GM12878 (cell line): ENCODE measurements around the gene ZNF407.

Source experiments
- BCLAF1 ChIP-seq: fragments of 450-650 bp; IDR thresholded peaks from 2 replicates; pipeline ENCODE4 v1.6.1; 2017; ENCODE audit warnings: antibody characterized with exemption, mild to moderate bottlenecking, moderate library complexity
- CREB1 ChIP-seq: IDR thresholded peaks from 2 replicates; pipeline ENCODE4 v1.6.1; 2012; ENCODE audit warnings: low read depth, mild to moderate bottlenecking, inconsistent platforms
- CTCF ChIP-seq, 3 experiments: IDR thresholded peaks in 2 of 3; conservative IDR thresholded peaks in 1 of 3; 2 replicates each; pipeline ENCODE4 v1.5.1; 2011; ENCODE audit warnings: low read depth in 3 of 3, low read length in 3 of 3, mild to moderate bottlenecking in 3 of 3, control low read depth in 2 of 3, moderate library complexity in 2 of 3, inconsistent platforms in 1 of 3, mixed read lengths in 1 of 3; ENCODE audit not compliant: control insufficient read depth in 2 of 3, insufficient read depth in 1 of 3; ENCODE audit errors: extremely low read depth in 1 of 3
- FOXM1 ChIP-seq: IDR thresholded peaks from 2 replicates; pipeline ENCODE4 v1.6.1; 2012; ENCODE audit warnings: low read depth, mild to moderate bottlenecking, inconsistent platforms, low read length, moderate library complexity
- GABPA ChIP-seq: IDR thresholded peaks from 2 replicates; pipeline ENCODE4 v1.6.1; 2014; ENCODE audit warnings: antibody characterized with exemption, low read depth, mild to moderate bottlenecking, inconsistent platforms
- HCFC1 ChIP-seq: fragments of 150-350 bp; IDR thresholded peaks from 2 replicates; pipeline ENCODE4 v1.6.1; 2014; ENCODE audit warnings: low read length
- HDAC6 ChIP-seq: fragments of 200-600 bp; sonication (generic); IDR thresholded peaks from one replicate; pipeline ENCODE4 v1.8.0; 2017; ENCODE audit warnings: antibody characterized with exemption; ENCODE audit not compliant: unreplicated experiment
- POLR2AphosphoS2 ChIP-seq: IDR thresholded peaks from 2 replicates; pipeline ENCODE4 v1.6.1; 2011; ENCODE audit warnings: low read depth, mild to moderate bottlenecking, low read length, improper control_type of control experiment, moderate library complexity
- SMARCA5 ChIP-seq: fragments of 450-650 bp; IDR thresholded peaks from 2 replicates; pipeline ENCODE4 v1.6.1; 2017; ENCODE audit warnings: mild to moderate bottlenecking
- YBX1 ChIP-seq: fragments of 450-650 bp; IDR thresholded peaks from 2 replicates; pipeline ENCODE4 v1.6.1; 2016; ENCODE audit warnings: antibody characterized with exemption
- YY1 ChIP-seq: IDR thresholded peaks from 2 replicates; pipeline ENCODE4 v1.6.1; 2011; ENCODE audit warnings: low read depth, mild to moderate bottlenecking, low read length
- ZNF274 ChIP-seq: IDR thresholded peaks from one replicate; pipeline ENCODE4 v1.8.0; 2011; ENCODE audit not compliant: insufficient read length, insufficient read depth

- TF ChIP-seq YBX1 (no peak), HDAC6 (no peak), CTCF (IDR thresholded peaks at IDR 0.05 in 2 of 3, conservative IDR thresholded peaks at IDR 0.05 in 1 of 3; ENCODE audit: control insufficient read depth in 2 of 3, extremely low read depth in 1 of 3, insufficient read depth in 1 of 3, low read depth in 3 of 3, low read length in 3 of 3) (peak in 1 of 3 experiments; percentile 26; a peak in 1 of 6 replicates), GABPA (no peak), HCFC1 (no peak), CREB1 (no peak), BCLAF1 (no peak), ZNF274 (no peak), FOXM1 (no peak), YY1 (no peak), POLR2AphosphoS2 (no peak), SMARCA5 (no peak)
Observed at GRCh38 chr18:75041586-75041985, 443.9 kb downstream of the ZNF407 start.
